DOHH2 (cell line): ENCODE results near the gene CCL21.

ENCODE experiments used
- H3F3A ChIP-seq: fragments of 200-600 bp; sonication (generic), shearing (Covaris generic); 2 replicates; pipeline ENCODE4 v1.6.0; 2016; ENCODE audit warnings: antibody characterized with exemption, mild to moderate bottlenecking; ENCODE audit not compliant: control insufficient read depth, insufficient read depth
- H3K27ac ChIP-seq: fragments of 200-600 bp; sonication (generic); 2 replicates; pipeline ENCODE4 v1.5.1; 2014; ENCODE audit warnings: low read depth, mild to moderate bottlenecking, low read length, moderate library complexity
- H3K27me3 ChIP-seq: fragments of 200-600 bp; sonication (generic); 2 replicates; pipeline ENCODE4 v1.6.1; 2014; ENCODE audit warnings: mild to moderate bottlenecking, low read length, mixed read lengths; ENCODE audit not compliant: control insufficient read depth
- H3K36me3 ChIP-seq: fragments of 200-600 bp; sonication (generic); 2 replicates; pipeline ENCODE4 v1.6.1; 2014; ENCODE audit warnings: mild to moderate bottlenecking, low read length, moderate library complexity, mixed read lengths; ENCODE audit not compliant: control insufficient read depth
- H3K4me1 ChIP-seq: fragments of 200-600 bp; sonication (generic); 2 replicates; pipeline ENCODE4 v1.6.1; 2014; ENCODE audit warnings: mild to moderate bottlenecking, low read length, mixed read lengths; ENCODE audit not compliant: control insufficient read depth
- H3K4me2 ChIP-seq: fragments of 200-600 bp; sonication (generic); 2 replicates; pipeline ENCODE4 v1.6.0; 2014; ENCODE audit warnings: mild to moderate bottlenecking, low read length, moderate library complexity
- H3K4me3 ChIP-seq: fragments of 200-600 bp; sonication (generic); 2 replicates; pipeline ENCODE4 v1.5.1; 2014; ENCODE audit warnings: mild to moderate bottlenecking, low read length, mixed read lengths
- H3K79me2 ChIP-seq: fragments of 200-600 bp; sonication (generic); 2 replicates; pipeline ENCODE4 v1.6.1; 2014; ENCODE audit warnings: mild to moderate bottlenecking, low read length, mixed read lengths; ENCODE audit not compliant: control insufficient read depth
- H3K9me2 ChIP-seq: fragments of 200-600 bp; sonication (generic); replicated peaks from 2 replicates; pipeline ENCODE4 v1.6.1; 2014; ENCODE audit warnings: mild to moderate bottlenecking, low read length, mixed read lengths; ENCODE audit not compliant: control insufficient read depth
- H3K9me3 ChIP-seq: fragments of 200-600 bp; sonication (generic); 2 replicates; pipeline ENCODE4 v1.6.1; 2014; ENCODE audit warnings: antibody characterized with exemption, low read length, mixed read lengths; ENCODE audit not compliant: control insufficient read depth, insufficient read depth
- H4K20me1 ChIP-seq: fragments of 200-600 bp; sonication (generic); 2 replicates; pipeline ENCODE4 v1.6.0; 2014; ENCODE audit warnings: low read depth, mild to moderate bottlenecking, antibody characterized with exemption, low read length, moderate library complexity; ENCODE audit not compliant: control insufficient read depth, insufficient read depth
- EZH2phosphoT487 ChIP-seq: fragments of 200-600 bp; sonication (generic); IDR thresholded peaks from 2 replicates; pipeline ENCODE4 v1.6.1; 2017; ENCODE audit warnings: borderline replicate concordance, mild to moderate bottlenecking, antibody characterized with exemption, low read length, moderate library complexity, mixed read lengths
- TF ChIP-seq, protein P1 (sequence below): fragments of 200-600 bp; sonication (generic); IDR thresholded peaks from one replicate; pipeline ENCODE4 v1.5.1; 2014; ENCODE audit warnings: antibody characterized with exemption, mild to moderate bottlenecking, low read depth, low read length; ENCODE audit not compliant: poor library complexity, severe bottlenecking

The CCL21 gene

DNA sequence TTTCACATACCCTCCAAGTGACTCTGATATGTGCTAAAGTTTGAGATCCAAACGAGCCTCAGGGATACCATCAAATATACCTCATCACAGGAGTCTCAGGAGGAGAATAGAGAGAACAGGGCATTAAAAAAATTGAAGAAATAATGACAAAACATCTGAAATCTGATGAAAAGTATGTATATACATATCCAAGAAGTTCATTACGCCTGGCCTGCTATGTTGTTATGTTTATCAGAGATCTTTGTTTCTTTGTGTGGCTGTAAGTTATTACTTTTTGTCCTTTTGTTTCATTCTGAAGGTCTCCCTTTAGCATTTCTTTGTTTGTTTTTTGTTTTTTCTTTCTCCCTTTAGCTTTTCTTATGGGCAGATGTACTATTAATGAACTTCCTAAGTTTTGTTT is 16.4 kb downstream of the CCL21 start:
- TF ChIP-seq, protein P1, sequence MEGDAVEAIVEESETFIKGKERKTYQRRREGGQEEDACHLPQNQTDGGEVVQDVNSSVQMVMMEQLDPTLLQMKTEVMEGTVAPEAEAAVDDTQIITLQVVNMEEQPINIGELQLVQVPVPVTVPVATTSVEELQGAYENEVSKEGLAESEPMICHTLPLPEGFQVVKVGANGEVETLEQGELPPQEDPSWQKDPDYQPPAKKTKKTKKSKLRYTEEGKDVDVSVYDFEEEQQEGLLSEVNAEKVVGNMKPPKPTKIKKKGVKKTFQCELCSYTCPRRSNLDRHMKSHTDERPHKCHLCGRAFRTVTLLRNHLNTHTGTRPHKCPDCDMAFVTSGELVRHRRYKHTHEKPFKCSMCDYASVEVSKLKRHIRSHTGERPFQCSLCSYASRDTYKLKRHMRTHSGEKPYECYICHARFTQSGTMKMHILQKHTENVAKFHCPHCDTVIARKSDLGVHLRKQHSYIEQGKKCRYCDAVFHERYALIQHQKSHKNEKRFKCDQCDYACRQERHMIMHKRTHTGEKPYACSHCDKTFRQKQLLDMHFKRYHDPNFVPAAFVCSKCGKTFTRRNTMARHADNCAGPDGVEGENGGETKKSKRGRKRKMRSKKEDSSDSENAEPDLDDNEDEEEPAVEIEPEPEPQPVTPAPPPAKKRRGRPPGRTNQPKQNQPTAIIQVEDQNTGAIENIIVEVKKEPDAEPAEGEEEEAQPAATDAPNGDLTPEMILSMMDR: no peak
- no peak for TF ChIP-seq EZH2phosphoT487
- H3K27ac ChIP-seq: no peak overlapping the region
- no peak overlapping the region for H3K4me2 ChIP-seq
- H3K9me3 ChIP-seq: no peaks in the 10 kb centered on the region
- H3K4me3 ChIP-seq: no peak overlapping the region
- H3F3A ChIP-seq: no peaks in the 10 kb centered on the region
- no peaks in the 10 kb centered on the region for H3K79me2 ChIP-seq
- no peaks in the 10 kb centered on the region for H4K20me1 ChIP-seq
- peaks cover 5% of the 10 kb centered on the region; the same call in 1 of the 2 replicates for H3K27me3 ChIP-seq
- no peaks in the 10 kb centered on the region for H3K4me1 ChIP-seq
- no peaks in the 10 kb centered on the region for H3K36me3 ChIP-seq
- H3K9me2 ChIP-seq: no peaks in the 10 kb centered on the region

DNA sequence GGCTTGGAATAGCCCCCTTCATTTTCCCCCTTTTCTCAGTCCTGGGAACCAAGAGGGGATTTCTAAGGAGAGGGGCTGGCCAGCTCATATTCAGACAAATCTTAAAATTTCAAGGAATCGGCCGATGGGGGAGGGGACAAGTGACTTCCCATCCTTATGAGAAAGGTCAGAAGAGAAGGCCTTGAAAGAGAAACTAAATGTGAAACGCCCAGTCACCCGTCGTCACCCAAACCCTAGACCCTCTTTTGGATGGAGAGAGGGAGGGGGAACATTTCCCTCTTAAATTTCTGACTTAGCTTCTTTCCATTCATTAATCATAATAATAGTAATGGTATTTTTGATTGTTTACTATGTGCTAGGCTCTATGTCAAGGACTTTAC is 18.0 kb downstream of the CCL21 start:
- TF ChIP-seq EZH2phosphoT487: no peak
- TF ChIP-seq, protein P1: no peak
- no peak overlapping the region for H3K4me2 ChIP-seq
- no peaks in the 10 kb centered on the region for H3K9me3 ChIP-seq
- no peaks in the 10 kb centered on the region for H3K36me3 ChIP-seq
- no peak overlapping the region for H3K4me3 ChIP-seq
- no peaks in the 10 kb centered on the region for H3K79me2 ChIP-seq
- H4K20me1 ChIP-seq: no peaks in the 10 kb centered on the region
- H3K27ac ChIP-seq: no peak overlapping the region
- no peaks in the 10 kb centered on the region for H3K4me1 ChIP-seq
- H3K9me2 ChIP-seq: no peaks in the 10 kb centered on the region
- no peaks in the 10 kb centered on the region for H3F3A ChIP-seq
- H3K27me3 ChIP-seq: peaks cover 5% of the 10 kb centered on the region; the same call in 1 of the 2 replicates

DNA sequence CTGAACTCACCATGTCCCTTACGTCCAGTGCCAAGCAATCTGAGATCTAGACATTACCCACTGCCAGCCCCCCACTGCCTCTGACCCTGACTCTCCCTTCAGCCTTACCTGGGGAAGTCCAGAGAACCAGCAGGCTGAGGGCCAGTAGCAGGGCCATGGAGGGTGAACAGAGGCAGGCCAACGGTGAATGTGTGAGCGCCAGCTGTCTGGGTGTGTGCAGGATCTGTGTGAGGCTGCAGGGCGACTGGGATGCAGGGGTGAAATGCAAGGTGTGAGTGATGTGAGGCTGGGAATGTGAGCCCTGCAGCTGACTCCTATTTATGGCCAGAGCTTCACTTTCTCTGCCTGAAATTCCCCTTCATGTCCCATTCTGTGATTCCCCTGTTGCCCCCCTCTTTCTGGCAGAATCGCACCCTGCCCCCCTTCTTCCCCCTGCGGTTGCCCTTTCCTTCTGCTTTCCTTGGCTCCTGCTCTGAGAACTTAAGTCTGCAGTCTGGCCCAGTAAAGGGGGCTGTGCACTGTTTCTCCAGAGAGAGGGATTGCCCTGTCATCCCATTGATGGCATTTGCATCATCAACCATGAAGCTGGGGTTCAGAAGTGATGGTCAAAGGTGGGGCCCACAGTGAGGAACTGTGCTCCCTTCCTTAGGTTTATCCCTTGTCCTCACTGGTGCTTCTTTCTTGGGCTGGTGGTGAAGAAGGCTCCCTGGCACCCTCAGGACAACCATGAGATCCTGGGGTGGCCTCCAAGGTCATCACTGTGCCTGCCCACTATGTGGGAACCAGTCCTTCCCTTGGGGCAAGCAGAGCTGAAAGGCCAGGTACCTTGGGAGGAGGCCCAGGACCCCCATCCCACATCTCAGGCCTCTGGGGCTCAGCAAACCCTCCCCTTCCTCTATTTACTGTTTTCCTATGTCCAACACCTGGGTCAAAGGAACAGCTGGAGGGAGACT is 18.7 kb downstream of the CCL21 start, which contains the start of gene CCL19:
Gene CCL19 (minus strand): TSS at position 294 of the 953 bp plus-strand sequence. CDS start 137 bp downstream, at position 157.
- TF ChIP-seq EZH2phosphoT487: no peak
- TF ChIP-seq, protein P1: no peak
- H4K20me1 ChIP-seq: no peaks in the 10 kb centered on the region
- H3K4me2 ChIP-seq: no peak within 1 kb of the TSS
- no peaks in the 10 kb centered on the region for H3K9me2 ChIP-seq
- H3K79me2 ChIP-seq: no peaks in the 10 kb centered on the region
- no peak within 1 kb of the TSS for H3K4me3 ChIP-seq
- no peaks in the 10 kb centered on the region for H3K9me3 ChIP-seq
- H3K27me3 ChIP-seq: peaks cover 5% of the 10 kb centered on the region; the same call in 1 of the 2 replicates
- H3K4me1 ChIP-seq: no peaks in the 10 kb centered on the region
- no peaks in the 10 kb centered on the region for H3K36me3 ChIP-seq
- H3K27ac ChIP-seq: no peak within 1 kb of the TSS
- no peaks in the 10 kb centered on the region for H3F3A ChIP-seq
